Astrocyte of the hippocampus (primary cell): ENCODE data around the gene RUNX1.
A peak's percentile ranks its signal among the peaks of the same experiment; 100 is the strongest.

ENCODE experiments used
- DNase-seq: peaks from one replicate; pipeline ENCODE4 v3.0.0; 2011; ENCODE audit warnings: low read depth, low spot score

The RUNX1 gene

DNA sequence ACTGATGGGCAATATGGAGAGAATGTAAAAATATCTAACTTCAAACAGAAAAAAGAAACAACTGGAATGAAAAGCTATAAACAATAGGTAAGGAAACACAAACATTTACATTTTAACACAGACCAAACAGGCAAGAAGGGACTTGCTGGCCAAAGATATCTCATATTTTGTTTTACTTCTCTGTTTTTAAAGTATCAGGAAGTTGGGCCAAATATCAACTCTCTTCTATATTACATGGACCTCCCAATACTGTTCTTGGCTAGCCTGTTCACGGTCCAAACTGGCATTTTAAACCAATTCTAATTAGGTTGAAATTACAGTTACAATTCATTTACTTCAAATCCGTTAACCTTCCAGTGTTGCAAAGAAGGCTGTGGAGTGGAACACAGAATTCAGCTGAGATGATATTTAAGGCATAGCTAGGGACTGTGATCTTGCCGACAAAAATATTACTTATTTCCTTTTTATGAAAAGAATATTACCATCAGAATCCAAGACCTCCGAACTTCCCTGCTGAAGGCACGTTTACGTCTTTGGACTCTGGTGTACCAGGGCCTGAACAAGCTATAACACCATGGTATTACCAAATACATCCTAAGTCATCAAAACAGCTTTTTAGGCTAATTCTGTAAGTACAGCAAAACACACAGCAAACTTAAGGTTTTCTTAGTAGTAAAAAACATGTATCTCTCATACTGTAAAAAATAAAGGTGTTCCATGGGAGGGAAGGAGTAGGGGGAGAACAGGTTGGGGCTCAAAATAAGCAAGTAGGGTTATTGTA, 165.4 kb downstream of the RUNX1 start:
- peak; percentile 37 for DNase-seq

DNA sequence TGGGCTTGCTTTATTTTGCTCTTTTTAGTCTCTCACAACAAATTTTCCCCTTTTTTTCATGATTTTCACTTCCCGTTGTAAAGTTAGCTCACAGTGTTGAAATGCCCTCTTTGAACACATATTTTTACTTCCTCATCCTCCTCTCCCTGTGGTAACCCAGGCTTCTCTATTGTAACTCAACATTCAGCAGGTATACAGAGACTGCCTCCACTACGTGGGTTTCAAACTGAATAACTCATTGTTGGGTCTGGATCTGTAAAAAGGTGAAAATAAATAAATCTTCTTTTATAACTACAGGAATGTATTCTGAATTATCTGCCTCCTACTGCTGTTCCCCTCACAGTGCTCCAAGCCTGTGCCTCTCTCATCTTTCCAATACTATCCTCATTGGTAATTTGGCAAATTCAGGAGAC, 166.4 kb downstream of the RUNX1 start:
- peak; percentile 37 for DNase-seq

DNA sequence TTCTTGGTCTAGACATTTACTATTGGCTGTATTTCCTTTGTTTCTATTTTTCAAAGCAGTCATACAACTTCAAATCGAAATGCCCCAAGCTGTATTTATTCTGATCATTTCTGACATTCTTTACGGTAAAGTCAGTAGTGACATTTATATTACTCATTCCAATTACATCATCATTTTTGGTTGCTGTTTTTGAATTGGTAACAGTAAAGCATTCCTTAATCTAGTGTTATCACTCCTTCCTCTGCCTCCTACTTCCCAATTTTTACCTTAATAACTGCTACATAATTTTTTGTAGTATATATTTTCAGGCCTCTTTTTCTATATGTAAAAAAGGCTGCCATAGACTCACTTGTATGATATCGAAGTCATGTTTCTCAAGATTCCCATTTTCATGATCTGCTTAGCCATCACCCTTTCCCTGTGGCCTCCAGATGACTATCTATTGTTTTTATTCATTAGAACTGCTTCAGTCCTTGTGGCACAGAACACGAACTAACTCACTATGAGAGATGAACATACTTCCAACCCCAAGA, 167.2 kb downstream of the RUNX1 start:
- peak; percentile 71 for DNase-seq

DNA sequence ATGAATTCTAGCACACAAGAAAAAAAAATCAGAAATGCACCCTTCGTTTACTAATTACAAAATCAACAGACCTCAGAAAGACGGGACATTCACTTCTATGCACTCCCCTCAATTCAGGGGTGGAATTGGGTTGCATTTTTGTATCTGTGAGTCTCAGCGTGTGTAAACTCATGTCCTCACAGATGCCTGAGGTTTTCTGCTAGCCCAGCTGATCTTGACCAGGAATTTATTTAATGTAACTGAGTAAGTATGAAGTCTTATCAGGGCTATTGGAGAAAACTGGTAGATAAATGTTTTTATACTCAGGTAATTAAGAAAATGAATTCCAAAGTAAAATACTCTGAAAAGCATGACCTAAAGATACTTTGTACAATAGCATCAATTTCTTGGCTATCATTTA, 167.7 kb downstream of the RUNX1 start:
- peak; percentile 84 for DNase-seq

DNA sequence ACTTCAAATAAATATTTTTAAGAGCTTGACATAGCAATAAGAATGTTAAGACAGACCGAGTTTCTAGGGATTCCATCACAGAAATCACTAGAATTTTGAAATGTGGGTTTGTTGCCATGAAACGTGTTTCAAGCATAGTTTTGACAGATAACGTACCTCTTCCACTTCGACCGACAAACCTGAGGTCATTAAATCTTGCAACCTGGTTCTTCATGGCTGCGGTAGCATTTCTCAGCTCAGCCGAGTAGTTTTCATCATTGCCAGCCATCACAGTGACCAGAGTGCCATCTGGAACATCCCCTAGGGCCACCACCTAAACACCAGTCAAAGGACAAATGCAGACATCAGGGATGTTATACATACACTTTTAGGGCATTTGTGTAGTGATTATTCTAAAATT, 168.7 kb downstream of the RUNX1 start:
- DNase-seq: peak; percentile 3

DNA sequence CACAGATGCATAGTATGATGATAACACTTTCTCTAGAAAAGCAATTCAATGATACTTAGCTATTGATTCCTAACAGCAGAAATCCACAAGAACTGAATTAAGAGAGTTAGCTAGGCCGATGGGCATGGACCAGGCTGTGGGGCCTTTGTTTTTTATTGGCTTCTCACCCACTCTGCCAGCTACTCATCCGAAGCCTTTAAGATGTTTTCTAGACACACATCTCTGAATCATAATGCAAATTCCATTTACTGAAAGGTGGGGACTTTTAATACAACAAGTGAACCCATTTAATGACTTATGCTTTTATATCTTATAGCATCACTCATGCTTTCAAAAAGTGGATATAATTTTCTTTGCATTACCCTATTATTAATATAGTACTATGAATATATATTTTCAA, 170.2 kb downstream of the RUNX1 start:
- DNase-seq: no peak

DNA sequence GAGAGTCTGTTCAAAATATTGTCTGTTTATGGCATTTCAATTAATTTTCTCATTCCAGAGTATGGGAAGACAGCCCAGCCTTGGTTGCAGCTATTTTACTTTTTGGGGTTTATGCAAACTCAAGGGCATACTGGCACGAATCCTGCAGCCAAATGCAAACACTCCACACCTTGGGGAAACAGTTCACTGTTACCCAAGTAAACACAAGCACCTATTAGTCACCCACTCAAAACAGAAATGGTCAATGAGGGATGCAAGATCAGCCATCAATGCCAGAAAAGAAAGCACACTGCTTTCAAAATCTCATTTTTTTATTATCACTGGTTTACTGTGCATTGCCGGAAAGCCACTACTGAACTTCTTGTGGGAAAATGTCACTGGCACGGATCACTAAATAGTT, 170.6 kb downstream of the RUNX1 start:
- peak; percentile 73 for DNase-seq

DNA sequence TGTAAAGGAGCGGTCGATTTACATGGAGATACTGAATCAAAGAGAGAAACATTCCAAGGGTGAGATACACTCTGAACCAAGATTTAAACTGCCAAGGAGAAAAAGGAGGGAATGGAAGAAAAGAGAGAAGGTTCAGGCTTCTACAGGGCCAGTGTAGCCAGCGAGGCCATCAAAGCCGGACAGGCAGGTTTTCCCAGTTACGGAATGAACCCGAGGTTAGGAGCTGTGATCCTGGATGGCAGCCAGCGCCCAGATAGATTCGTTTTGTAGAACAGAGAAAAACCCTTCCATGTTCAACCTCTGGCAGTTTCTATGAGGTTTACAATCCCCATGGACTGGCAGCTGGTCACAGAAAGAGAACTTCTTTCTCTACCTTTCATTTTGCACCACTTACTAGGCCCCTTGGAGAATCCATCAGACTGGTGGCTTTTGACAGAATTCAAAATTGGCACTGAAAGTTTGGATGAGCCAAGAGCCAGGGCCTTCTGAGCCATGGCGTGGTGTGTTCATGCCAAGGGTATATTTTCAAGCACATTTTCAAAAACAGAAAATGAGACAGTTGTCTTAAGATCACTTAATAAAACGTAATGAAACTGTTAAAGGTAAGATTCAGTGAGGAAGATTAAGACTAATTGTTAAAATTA, 171.5 kb downstream of the RUNX1 start:
- no peak for DNase-seq

DNA sequence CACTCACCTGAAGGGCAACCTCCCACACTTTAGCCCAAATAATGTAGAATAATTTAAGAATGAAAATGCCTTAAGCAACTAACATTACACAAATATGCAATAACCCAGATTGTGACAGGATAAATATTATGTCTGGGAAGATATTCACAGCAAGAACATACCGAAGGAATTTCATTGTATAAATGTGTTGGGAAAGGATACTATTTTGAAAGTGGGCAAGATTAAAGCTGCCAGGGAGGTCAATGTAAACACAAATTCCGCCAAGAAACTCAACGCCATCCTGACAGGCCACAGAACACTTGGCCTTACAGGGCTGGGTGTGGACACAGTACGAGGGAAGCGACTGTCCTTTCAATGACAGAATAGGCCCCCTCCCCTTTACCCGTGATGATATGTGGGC, 173.3 kb downstream of the RUNX1 start:
- DNase-seq: no peak

DNA sequence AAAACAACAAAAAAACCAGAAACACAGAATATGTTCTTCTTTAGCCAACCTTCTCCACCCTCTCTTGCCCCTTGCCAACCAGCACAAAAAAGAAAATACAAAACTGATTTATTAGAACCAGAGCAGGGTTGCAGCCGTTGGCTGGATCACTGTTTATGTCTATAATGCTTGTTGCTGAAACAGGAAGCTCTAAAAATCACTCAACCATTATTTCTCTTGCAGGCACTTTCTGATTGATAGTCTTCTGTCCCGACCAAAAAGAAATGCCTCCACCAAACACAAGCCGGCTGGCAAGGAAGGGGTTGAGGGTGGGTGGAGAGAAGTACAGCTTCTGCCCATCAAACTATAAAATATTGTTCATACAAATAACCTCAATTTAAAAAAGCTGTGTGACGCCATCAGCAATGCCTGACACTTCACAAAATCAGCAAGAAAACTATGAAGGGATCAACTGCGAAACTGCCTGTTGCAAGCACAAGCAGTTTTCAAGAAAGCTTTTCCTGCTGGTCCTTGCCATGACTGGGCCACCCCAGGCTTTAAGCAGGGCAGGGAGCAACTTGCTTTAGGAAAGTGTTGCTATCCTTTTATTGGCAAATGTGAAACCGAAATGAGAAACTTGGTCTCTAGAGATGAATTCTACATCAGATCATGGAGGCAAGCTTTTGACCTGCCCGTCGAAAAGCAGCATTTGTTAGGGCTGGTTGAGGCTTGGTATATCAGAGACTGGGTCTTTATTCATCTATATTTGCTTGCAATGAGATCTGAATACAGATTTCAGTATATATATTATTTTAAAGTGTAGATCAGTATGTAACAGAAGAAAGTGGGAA, 174.2 kb downstream of the RUNX1 start:
- DNase-seq: no peak

DNA sequence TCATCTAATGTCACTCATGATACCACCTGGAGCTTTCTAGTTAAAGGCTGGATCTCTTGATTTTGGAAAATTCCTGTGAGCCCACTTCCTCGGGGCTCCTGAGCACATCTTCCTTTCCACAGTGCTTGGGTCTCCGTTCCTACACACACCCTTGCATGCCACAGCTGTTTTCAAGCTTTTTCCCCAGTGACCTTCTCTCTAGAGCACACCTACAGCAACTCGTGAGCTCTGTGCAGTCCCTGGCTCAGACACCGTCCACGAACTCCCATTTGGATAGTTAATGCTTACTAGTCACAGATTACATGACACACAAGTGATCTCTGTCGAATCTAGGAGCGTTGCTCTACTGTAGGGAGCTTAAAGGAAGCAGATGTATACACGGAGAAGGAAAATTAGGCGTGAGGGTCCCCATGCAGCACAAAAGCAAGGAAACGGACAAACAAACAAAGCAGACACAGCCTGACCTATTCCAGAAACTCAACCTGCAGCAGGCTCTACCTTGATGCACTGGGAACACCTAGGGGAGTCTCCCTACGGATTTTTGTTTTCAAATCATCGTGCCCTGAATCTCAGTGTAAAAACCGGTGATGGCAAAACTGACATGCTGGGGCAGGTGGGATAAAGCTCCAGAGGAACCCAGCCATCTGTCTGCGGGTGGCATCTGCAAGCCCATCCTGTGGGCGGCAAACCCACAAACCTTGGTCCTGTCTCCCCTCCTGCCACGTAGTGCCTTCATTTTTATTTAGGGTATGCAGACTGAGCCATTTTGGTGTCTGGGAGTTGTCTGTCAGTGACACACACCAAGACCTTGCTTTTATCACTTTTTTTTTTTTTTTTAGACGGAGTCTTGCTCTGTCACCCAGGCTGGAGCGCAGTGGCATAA, 177.8 kb downstream of the RUNX1 start:
- no peak for DNase-seq

DNA sequence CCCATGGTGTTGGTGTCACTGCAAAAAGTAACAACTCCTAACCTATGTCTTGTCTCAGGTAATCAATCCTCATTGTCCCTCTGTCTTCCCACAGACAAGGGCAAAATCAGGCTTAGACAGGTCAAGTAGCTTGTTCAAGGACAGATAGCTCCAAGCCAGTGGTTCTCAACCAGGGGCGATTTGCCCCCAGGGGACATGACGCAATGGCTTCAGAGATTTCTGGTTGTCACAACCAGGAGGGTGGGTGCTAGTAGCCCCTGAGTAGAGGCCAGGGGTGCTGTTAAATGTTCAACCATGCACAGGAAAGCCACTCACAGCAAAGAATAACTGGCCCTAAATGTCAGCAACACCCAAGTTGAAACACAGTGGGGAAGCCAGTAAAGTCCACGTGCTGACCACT, 178.9 kb downstream of the RUNX1 start:
- DNase-seq: no peak

DNA sequence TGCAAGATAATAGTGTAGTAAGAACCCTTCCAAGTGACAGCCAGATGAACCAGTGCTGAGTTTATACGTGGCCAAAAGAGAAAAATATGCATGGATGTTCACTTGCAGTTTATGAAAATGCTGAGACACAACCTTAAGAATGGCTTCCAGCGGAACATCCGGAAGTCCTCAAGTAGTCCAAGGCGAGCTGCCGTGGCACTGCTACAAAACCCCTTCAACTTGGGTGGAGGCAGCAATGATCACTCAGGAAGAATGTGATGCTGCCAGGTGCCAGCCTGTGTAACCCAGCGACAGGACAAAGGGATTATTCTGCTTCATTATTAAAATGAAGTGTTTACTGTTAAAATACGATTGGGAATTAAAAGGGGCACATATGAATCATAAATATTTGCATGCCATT, 179.6 kb downstream of the RUNX1 start:
- DNase-seq: no peak

DNA sequence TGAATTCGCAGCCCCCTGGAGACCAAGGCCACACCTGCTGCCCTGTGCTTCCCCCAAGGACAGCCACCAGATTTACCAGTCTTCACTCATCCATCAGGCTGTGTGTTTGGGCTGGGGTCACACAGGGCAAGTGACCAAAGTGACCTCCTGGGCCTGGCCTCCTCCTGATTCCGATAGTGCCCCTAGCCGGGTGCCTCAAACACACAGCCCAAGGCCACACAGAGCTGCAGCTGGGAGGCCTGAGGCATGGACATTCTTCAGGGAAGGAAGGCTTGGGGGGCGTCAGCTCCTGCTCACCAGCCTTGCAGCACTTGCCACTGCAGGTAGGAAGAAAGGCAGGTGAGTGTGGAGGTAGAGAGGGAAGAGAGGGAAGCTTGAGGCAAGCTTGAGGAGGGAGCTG, 181.3 kb downstream of the RUNX1 start:
- no peak for DNase-seq

DNA sequence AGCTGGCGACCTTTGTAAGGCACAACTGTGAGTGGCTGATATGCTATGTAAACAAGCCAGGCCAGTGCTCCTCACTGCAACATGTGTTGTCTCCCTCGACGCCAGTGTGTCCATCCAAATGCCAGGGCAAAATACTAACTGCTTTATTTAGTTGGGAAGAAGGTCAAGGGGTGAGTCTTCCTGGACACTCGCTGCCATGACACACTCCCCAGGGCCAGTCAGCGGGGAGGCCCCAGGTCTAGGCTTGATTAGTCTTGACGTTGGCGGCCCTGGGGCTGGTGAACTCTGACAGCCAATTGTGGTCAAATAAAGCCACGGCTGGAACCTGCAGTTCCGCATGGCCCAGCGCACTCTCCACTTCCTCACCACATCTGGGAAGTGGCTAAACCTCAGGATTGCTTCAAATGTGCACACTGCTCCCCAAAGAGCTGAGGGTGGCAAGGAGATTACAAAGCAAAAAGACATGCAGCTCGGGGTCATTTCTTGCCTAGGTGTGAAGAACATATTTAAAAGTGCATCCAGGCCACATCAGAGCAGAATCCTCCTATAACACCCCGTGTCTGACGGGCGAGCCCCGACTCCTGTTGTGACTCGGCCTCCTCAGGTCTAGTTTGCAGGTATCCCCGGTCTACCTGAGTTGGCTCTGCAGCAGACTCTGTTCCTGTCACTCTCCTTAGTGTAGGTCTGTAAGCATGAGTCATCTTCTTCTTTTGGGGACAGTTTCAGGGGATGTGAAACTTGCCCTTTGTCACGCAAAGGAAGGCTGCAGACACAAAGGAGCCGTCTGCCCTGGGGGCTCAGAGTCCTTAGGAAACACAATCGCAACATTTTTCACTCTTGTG, 183.5 kb downstream of the RUNX1 start:
- DNase-seq: peak; percentile 64

DNA sequence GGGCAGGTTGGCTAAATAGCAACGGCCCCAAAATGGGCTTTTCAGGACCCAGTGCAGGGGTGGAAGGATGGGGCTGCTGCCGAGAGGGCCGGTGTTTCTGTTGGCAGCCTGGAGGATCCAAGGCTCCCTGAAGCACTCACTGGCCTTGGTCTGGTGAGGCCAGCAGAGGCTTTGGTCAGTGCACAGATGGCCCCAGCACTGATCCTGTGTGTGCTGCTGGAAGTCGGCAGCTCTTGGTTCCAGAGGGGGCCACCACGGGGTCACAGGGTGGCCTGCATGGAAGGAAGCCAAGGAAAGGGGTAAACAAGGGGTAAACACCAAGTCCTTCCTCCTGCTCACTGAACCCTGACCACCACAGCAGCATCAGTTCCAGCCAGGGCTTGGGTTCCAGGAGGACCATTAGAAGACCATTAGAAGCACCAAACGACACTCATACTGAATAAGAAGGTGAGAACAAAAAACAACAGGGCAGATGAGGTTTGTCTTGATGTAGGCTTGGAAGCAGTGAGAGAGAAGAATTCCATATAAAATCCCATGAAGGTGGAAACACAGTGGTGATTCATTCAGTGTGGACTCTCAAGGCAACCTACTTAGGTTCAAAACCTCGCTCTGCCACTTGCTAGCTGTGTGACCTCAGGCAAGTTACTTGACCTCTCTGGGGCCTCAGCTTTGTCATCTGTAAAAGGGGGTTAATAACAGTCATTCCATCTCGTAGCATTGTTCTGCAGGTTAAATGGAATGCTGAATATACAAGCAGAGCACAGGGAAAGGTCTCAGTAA, 184.5 kb downstream of the RUNX1 start:
- no peak for DNase-seq

DNA sequence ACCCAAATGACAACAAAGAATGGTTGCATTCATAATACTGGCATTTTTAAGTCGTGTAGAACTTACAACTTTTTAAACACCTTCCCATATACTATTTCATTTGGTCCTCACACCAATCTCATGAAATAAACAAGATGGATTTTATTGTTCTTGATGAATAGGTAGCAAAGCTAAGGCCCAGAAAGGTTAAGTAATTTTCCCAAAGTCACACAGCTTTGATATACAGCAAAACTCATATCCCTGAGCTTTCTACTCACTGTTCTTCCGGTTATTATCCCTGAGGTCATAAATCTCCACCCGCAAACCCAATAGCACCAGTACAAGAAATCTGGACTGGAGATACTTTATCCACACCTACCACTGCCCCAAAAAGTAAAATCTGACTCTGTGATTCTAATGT, 186.2 kb downstream of the RUNX1 start:
- DNase-seq: no peak

DNA sequence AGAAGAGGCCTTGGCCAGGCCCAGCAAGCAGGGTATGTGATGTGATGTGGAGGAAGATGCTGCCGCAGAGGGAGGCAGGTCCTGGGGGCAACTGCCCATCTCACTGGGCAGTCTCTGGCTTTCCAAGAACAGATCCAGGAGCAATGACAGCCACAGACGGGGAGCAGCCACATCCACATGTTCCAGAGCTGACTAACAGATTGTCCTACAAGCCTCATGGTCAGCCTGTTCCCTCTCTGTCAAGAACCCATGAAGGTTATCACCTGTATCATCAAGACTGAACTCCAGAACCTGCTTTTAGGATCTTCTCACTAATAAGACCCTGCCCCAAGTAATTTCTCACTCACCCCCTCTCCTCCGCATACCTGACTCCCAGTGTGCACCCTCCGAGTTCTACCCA, 187.8 kb downstream of the RUNX1 start:
- DNase-seq: no peak

DNA sequence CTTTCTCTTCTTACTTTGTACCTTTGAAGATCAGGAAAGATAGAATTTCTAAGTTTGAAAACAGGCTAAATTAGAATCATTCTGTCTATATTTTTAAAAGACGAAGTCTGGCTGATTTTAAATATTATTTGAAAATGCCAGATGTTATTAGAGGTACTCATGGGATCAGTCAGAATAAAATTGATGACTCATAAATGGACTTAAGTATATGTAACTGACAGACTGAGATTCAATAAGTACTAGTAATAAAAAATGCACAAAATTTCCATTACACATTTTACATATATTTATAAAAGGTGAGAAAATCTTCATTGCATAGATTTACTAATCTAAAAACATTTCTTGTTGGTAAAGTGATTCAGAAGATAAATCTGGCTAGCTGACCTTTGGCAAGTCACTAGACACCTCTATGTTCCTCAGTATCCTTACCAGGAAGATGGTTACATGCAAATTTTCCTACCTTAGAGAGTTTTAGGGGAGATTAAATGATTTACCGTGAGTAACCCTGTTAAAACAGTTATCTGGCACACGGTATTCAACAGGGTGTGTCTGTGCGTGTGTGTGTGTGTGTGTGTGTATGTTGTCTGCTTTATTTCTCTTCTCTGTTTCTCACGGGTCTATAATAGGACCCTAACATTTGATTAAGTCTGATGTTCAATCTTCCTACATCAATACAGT, 189.0 kb downstream of the RUNX1 start:
- DNase-seq: no peak
